Umbilical cord (tissue), 2 donors: ENCODE results near the gene CD48. TPM values are rescaled to one million over a fixed set of nuclear protein-coding genes. Genes with fewer than 3 reads are reported as not detected.

Experiments
- DNase-seq: peaks from one replicate; pipeline ENCODE4 v3.0.0-alpha.2; 2015; ENCODE audit warnings: low spot score
- total RNA-seq: library from RNA; depleted of rRNA; stranded (reverse); fragments of >200 nt; gene quantifications from one replicate; pipeline ENCODE4 v1.2.3, GENCODE V29; 2014; ENCODE audit warnings: low replicate concordance; ENCODE audit not compliant: insufficient read depth

Gene CD48
- total RNA-seq, 1 donor from 2014 or later, result 12.5 TPM

DNA sequence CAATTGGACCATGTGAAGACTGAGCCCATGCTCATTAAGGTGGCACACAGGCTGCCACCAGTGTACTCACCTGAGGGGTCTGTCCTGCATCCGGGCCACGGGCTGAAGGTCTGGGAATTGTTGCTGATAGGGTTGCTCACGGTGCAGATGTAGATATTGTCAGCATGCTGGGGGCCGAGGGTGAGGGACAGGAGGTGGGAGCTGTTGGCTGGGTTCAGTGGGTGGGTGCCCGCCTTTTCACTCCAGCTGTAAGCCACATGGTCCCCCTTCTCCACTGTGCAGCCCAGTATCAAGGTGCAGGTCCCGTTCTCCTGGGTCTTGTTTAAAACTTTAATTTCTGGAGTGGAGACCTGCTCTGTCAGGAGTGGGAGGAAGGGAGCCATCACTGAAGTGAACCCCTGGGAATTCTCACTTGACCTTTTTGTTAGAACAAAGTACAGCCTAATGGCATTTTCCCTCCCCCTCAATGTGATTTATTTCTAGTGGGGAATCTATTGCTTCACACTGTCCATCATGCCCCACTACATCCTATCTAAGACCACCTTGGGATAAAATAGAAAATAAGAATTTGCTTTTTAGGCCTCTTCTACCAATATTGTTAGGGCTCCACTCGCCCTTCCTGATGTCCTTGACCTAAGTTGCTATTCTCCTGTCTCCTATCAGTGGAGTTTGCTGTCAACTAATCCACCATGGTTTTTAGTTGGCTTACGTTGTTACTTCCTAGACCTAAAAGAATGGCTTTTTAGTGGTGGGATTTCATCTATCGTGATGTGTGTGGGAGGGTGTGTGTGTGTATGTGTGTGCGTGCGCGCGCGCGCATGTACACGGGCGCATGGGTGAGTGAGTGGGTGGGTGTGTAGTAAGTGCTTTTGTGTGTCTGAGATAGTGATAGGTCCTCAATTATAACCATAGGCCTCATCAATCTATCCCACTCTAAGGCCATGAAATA lies 76.8 kb downstream of the CD48 start:
- DNase-seq, result no peak

DNA sequence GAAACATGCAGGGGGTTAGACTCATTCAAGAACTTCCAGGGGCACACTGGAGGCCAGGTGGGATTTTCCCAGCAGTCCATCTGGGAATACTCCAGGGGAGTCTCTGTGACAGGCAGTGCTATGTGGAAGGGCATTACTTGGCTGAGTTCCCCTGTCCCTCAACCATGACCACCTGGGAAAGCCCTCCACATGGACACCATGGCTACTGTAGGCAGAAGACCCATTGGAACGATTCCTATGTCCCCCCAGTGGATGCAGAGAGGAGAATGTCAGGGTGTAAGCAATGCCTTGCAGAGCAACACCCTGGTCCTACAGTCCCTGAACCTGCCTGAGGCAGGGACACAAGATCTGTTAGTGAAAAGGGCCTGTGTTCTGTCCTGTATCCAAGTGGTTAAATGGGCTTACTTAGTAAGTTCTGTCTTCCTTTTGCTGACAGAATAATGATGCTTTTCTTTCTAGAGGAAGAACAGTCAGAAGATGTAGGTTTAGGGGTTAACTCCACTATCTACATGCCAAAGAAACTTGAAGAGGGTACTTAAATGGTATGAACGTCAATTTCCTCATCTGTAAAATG lies 78.2 kb downstream of the CD48 start:
- DNase-seq, result no peak

DNA sequence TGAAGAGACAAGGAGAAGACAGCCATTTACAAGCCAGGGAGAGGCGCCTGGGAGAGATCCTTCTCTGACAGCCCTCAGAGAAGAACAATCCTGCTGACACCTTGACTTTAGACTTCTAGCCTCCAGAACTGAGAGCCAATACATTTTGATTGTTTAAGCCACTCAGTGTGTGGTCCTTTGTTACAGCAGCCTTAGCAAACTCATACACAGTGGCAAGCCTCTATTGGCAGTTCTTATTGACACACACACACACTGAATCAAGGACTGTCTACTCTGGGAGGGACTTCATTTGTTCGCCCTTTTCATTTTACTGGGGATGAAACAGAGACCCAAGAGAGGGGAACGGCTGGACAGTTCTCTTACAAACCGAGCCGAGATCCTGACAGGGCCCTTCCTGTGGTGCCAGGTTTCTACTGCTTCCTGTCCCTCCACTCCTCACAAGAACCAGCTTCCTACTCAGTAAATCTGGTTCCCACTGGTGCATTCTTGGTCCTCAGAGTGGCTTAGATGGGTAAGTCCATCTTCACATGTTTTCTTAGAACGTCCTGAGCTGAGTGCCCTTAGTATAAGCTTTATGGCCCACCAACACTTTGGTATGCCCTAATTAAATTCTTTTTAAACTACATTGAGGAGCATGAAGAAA lies 79.5 kb downstream of the CD48 start:
- DNase-seq, result no peak

DNA sequence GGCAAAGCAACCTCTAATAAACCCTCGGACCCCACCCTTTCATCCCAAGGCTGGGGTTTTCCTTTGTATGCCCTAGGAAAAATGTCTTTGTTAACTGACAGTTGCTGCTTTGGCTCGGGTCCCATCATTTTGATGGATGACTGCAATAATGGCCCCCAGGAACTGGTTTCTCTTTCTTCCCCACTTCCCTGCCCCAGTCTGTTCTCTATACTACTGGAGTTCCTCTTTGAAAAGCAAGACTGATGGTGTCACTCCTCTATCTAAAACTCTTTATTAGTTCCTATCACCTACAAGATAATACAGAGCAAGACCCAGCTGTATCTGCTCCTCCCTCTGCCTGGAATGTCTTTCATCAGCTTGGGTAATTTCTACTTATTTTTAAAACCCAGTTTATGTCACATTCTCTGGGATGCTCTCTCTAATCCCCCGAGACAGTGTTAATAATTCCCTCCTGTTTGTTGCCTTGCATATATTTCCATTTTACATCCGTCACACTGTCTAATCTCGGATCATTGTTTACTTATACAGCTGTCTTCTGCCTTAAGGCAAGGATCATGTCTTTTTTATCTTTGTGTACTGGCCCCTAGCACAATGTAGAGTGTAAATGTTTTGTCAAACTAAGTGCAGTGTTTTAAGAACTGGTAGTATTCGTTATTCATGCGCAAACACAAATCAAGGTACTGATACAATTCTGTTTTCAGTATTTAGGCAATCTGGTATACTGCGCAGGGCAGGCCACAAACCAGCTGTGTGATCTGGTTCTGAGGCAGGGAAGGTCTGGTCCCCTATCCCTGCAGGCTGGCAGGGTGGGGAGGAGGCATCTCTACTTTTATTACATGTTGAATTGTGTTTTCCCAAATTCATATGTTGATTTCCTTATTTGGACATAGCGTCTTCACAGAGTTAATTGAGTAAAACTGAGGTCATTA lies 80.8 kb downstream of the CD48 start:
- DNase-seq, result no peak

DNA sequence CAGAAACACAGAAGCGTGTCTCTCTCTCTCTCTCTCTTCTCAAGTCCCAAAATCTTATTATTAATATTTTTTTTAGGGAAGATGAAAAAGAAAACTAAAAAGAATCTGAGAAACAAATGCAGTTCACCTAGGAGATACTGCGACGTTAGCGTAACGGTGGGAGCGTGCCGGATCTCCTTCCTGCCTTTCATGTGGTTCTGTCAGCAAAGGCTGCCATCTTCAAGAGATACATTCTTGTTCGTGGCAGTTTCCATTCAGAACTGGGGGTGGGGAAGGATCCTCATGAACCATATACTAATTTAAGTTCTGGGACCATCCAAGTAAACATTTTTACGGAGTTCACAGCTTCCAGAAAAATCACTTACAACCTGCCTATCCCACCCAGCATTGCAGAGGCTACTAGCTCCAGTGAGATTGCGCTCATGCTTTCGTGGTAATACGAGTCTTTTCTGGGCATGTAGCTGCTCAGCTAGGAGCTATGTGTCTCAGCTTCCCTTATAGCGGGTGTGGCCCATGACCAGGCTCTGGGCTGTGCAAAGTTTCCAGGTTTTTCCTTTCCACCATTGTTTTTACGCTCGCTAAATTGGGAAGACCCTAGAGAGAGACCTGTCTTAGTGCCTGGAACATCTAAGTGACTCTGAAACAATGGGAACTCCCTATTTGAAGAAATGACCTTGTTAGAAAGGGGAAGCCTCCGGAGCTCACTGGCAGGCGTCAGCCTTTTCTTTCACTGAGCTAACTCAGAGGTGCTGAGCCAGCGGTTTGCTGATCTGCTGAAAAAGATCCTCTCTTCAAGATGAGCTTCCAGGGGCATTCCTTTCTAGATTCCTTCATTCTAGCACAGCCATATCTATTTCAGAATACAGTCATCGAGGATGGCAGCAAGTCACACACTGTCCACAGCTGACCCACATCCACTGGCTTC lies 82.1 kb downstream of the CD48 start:
- DNase-seq, result peak; percentile 68

DNA sequence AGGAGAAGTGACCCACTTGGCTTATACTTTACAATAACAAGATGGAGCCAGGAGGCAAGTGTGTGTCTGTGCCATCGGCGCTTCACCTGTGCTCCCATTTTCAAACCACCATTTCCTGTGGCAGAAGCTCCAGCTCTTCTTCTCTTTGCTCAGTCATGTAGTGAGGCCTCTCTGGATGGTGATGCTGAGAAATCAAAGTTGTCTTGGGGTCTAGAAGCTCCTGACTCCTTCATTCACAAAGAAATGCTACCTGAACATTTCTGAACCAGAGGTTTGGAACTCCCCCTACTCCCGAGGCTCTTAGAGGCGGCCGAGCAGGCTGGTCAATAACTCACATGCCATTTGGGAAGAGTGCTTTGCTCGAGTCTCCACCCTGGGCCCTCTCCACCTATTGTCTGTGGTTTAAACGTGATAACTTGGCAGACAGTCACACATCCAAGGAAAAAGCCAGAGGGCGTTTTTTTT lies 82.8 kb downstream of the CD48 start:
- no peak for DNase-seq

Other genes with a start within 250 kb of the CD48 start
- gene SLAMF6, start 188.6 kb downstream of the CD48 start, total RNA-seq, result 0.96 TPM
- gene CD84, start 132.3 kb downstream of the CD48 start, total RNA-seq, result 13.5 TPM
- gene SLAMF1, start 64.8 kb downstream of the CD48 start, total RNA-seq, result 0.24 TPM
- 4.1 TPM for gene SLAMF7, start 27.4 kb upstream of the CD48 start, total RNA-seq
- 11.6 TPM for gene LY9, start 84.4 kb upstream of the CD48 start, total RNA-seq
- 1.9 TPM for gene CD244, start 151.1 kb upstream of the CD48 start, total RNA-seq
- gene ITLN1, start 173.4 kb upstream of the CD48 start, total RNA-seq, result 2.2 TPM
- not detected for gene ITLN2, start 243.0 kb upstream of the CD48 start, total RNA-seq